SJCRH30 (cell line): Measurements from ENCODE around the gene RLBP1. TPM values are rescaled to one million over a fixed set of nuclear protein-coding genes. Genes with fewer than 3 reads are reported as not detected.

Source experiments
- DNase-seq, 2 experiments: peaks; one replicate each; pipeline ENCODE4 v3.0.0-alpha.2; 2015 to 2020
- H3K27ac ChIP-seq: fragments of 250-450 bp; sonication (Bioruptor Pico); 2 replicates; pipeline ENCODE4 v1.5.1; 2020; ENCODE audit warnings: mild to moderate bottlenecking, moderate library complexity
- H3K27me3 ChIP-seq: fragments of 250-450 bp; sonication (Bioruptor Pico); 2 replicates; pipeline ENCODE4 v1.5.1; 2020; ENCODE audit warnings: mild to moderate bottlenecking, moderate library complexity
- H3K36me3 ChIP-seq: fragments of 250-450 bp; sonication (Bioruptor Pico); 2 replicates; pipeline ENCODE4 v1.5.1; 2020; ENCODE audit warnings: mild to moderate bottlenecking, moderate library complexity
- H3K4me1 ChIP-seq: fragments of 250-450 bp; sonication (Bioruptor Pico); 2 replicates; pipeline ENCODE4 v1.5.1; 2020; ENCODE audit warnings: mild to moderate bottlenecking, moderate library complexity
- H3K4me3 ChIP-seq: fragments of 250-450 bp; sonication (Bioruptor Pico); 2 replicates; pipeline ENCODE4 v1.5.1; 2020; ENCODE audit warnings: mild to moderate bottlenecking, moderate library complexity
- H3K9me3 ChIP-seq: fragments of 250-450 bp; sonication (Bioruptor Pico); replicated peaks from 2 replicates; pipeline ENCODE4 v1.5.1; 2020; ENCODE audit warnings: mild to moderate bottlenecking, moderate library complexity
- total RNA-seq: library from RNA; depleted of rRNA; stranded (reverse); fragments of >200 nt; shearing (Covaris generic); gene quantifications from 2 replicates; pipeline ENCODE4 v1.2.3, GENCODE V29; 2014

Gene RLBP1
- total RNA-seq, 1 experiment from 2014 or later = not detected

DNA sequence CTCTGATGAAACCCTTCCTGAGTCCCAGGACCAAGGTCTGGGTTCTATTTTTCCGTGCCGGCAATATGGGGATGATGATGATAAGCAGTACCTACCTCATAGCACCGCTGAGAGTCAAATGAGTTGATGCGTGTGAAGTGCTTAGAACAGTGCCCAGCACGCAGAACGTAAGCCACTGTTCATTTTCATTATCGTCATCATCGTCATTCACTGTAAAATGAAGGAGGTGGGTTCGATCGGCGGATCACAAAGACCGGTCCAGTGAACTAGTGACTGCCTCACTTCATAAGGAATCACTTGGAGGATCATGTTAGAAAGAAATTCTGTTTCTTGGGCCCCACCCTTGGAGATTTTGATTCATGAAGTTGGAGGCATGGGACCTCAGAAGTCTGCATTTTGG lies 44.3 kb downstream of the RLBP1 start:
- H3K9me3 ChIP-seq = no peaks in the 10 kb centered on the region
- H3K27ac ChIP-seq = no peak overlapping the region
- DNase-seq = no peak
- no peaks in the 10 kb centered on the region for H3K27me3 ChIP-seq
- H3K36me3 ChIP-seq = no peaks in the 10 kb centered on the region
- no peaks in the 10 kb centered on the region for H3K4me1 ChIP-seq
- H3K4me3 ChIP-seq = no peak overlapping the region

DNA sequence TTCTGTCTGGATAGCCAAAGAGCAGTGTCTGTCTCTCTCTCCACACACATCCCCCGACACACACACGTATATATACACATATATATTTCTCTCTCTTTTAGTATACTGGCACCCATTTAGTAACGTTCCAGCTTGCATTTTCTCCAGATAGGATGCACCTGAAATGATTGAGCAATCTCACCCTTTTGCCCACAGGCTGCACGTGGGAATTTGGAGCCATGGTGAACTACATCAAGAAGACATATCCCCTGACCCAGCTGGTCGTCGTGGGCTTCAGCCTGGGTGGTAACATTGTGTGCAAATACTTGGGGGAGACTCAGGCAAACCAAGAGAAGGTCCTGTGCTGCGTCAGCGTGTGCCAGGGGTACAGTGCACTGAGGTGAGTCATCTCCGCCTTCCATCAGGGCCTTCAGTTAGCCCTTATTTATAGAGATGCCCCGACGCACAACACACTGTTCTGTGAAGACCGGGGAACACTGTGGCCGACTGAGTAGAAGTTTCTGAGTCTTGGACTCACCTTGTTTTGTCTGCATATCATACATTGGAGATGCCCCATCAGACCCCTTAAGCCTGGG lies 45.7 kb downstream of the RLBP1 start:
- no peak overlapping the region for H3K27ac ChIP-seq
- no peaks in the 10 kb centered on the region for H3K36me3 ChIP-seq
- no peaks in the 10 kb centered on the region for H3K27me3 ChIP-seq
- DNase-seq = no peak
- H3K9me3 ChIP-seq = no peaks in the 10 kb centered on the region
- H3K4me3 ChIP-seq = no peak overlapping the region
- H3K4me1 ChIP-seq = no peaks in the 10 kb centered on the region

- H3K4me1 ChIP-seq = no peaks in the 10 kb centered on the region
- H3K27ac ChIP-seq = no peak overlapping the region
- no peak overlapping the region for H3K4me3 ChIP-seq
- H3K27me3 ChIP-seq = no peaks in the 10 kb centered on the region
- DNase-seq = no peak
- H3K9me3 ChIP-seq = 0 out of 2 replicates have a peak, but pooled peaks cover 2% of the 10 kb centered on the region
- 0 out of 2 replicates have a peak, but pooled peaks cover 3% of the 10 kb centered on the region for H3K36me3 ChIP-seq
These were observed 46.9 kb downstream of the RLBP1 start for GRCh38 chr15:89174476-89174875.

DNA sequence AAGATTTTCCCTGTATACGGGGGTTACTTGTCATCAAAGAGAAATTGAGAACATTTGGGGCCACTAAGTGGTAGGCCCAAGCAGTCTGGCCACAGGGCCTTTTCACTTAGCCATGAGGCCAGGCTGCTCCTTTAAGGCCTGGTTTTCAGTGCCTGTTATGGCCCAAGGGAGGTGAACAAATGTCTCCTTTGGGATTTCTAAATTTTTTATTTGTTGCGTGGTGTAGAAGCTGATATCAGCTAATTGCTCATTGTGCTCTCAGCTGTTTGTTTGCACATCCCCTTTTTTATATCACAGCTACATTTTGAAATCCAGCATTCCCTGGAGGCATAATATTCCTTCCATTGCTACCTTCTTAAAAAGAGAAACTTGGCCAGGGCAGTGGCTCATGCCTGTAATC lies 48.5 kb downstream of the RLBP1 start:
- H3K9me3 ChIP-seq = 0 out of 2 replicates have a peak, but pooled peaks cover 2% of the 10 kb centered on the region
- H3K4me1 ChIP-seq = peaks cover 9% of the 10 kb centered on the region
- DNase-seq = no peak
- H3K36me3 ChIP-seq = 0 out of 2 replicates have a peak, but pooled peaks cover 3% of the 10 kb centered on the region
- H3K27me3 ChIP-seq = no peaks in the 10 kb centered on the region
- H3K27ac ChIP-seq = no peak overlapping the region
- no peak overlapping the region for H3K4me3 ChIP-seq

GRCh38 chr15:89171136-89172072 lies 50.0 kb downstream of the RLBP1 start:
- Histone ChIP-seq H3K9me3 (0 out of 2 replicates have a peak, but pooled peaks cover 2% of the 10 kb centered on the region), H3K27ac (no peak overlapping the region), H3K4me3 (no peak overlapping the region), H3K36me3 (0 out of 2 replicates have a peak, but pooled peaks cover 3% of the 10 kb centered on the region), H3K4me1 (peaks cover 19% of the 10 kb centered on the region), H3K27me3 (no peaks in the 10 kb centered on the region)
- peak; percentile 42 to 75 for DNase-seq

GRCh38 chr15:89170364-89170763 lies 51.0 kb downstream of the RLBP1 start:
- H3K9me3 ChIP-seq = 0 out of 2 replicates have a peak, but pooled peaks cover 2% of the 10 kb centered on the region
- no peak overlapping the region for H3K4me3 ChIP-seq
- peaks cover 19% of the 10 kb centered on the region for H3K4me1 ChIP-seq
- no peak overlapping the region for H3K27ac ChIP-seq
- H3K27me3 ChIP-seq = no peaks in the 10 kb centered on the region
- 0 out of 2 replicates have a peak, but pooled peaks cover 3% of the 10 kb centered on the region for H3K36me3 ChIP-seq
- DNase-seq = no peak

- Histone ChIP-seq H3K4me3 (no peak overlapping the region), H3K36me3 (0 out of 2 replicates have a peak, but pooled peaks cover 3% of the 10 kb centered on the region), H3K9me3 (0 out of 2 replicates have a peak, but pooled peaks cover 2% of the 10 kb centered on the region), H3K27ac (peak overlapping the region; percentile 50), H3K27me3 (no peaks in the 10 kb centered on the region), H3K4me1 (peaks cover 19% of the 10 kb centered on the region)
- no peak for DNase-seq
These were observed 53.0 kb downstream of the RLBP1 start for GRCh38 chr15:89168316-89168833.

- Histone ChIP-seq H3K9me3 (0 out of 2 replicates have a peak, but pooled peaks cover 2% of the 10 kb centered on the region), H3K4me1 (peaks cover 19% of the 10 kb centered on the region), H3K4me3 (no peak overlapping the region), H3K27me3 (no peaks in the 10 kb centered on the region), H3K27ac (peak overlapping the region; percentile 50), H3K36me3 (0 out of 2 replicates have a peak, but pooled peaks cover 3% of the 10 kb centered on the region)
- DNase-seq = peak; percentile 17 to 47
These were observed 53.9 kb downstream of the RLBP1 start for GRCh38 chr15:89167267-89168176.

DNA sequence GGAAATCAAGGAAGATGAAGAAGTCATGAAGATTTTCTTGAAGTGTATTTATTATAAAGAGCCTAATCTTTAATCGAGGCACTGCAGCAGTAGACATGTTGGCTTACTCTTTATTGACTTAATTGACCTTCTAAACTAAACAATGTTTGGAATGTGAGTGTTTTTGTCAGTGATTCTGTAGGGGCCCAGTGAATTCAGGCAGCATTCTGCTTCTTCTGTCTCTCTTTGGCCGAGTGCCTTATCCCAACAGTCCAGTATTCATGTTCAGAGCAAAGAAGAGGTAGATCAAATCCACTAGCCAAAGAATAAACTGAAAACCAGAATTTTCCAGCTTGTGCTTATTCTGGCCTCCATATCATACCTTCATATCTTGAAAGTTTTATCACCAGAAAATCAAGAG lies 55.7 kb downstream of the RLBP1 start:
- Histone ChIP-seq H3K27ac (no peak overlapping the region), H3K4me1 (peaks cover 19% of the 10 kb centered on the region), H3K27me3 (no peaks in the 10 kb centered on the region), H3K4me3 (no peak overlapping the region), H3K36me3 (peaks cover 5% of the 10 kb centered on the region; the same call in 1 of the 2 replicates), H3K9me3 (0 out of 2 replicates have a peak, but pooled peaks cover 2% of the 10 kb centered on the region)
- no peak for DNase-seq

DNA sequence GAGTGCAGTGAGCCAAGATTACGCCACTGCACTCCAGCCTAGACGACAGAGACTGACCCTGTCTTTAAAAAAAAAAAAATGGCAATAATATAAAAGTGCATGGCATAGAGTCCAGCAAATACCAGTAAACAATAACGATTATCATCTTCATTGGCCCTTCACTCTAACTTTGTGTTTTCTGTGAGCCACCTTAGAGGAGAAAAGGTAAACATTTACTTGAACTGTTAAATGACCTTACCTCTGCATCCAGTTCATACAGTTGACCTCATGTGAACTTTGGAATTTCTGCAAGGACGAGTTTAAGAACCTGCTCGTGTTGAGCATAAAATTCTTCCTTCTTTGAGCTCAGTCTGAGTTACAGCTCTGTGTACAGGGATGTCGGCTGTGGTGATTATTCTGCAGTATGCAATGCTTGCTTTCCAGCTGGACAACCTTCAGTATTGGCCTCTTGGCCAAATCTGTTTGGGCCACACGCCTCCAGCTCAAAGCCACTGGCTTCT lies 56.6 kb downstream of the RLBP1 start:
- DNase-seq = no peak
- no peak overlapping the region for H3K27ac ChIP-seq
- no peaks in the 10 kb centered on the region for H3K27me3 ChIP-seq
- H3K4me1 ChIP-seq = peaks cover 19% of the 10 kb centered on the region
- H3K4me3 ChIP-seq = no peak overlapping the region
- no peaks in the 10 kb centered on the region for H3K9me3 ChIP-seq
- peaks cover 7% of the 10 kb centered on the region; the same call in 1 of the 2 replicates for H3K36me3 ChIP-seq

GRCh38 chr15:89163271-89164055 lies 57.9 kb downstream of the RLBP1 start:
- H3K27ac ChIP-seq = no peak overlapping the region
- H3K36me3 ChIP-seq = peaks cover 5% of the 10 kb centered on the region; the same call in 1 of the 2 replicates

DNA sequence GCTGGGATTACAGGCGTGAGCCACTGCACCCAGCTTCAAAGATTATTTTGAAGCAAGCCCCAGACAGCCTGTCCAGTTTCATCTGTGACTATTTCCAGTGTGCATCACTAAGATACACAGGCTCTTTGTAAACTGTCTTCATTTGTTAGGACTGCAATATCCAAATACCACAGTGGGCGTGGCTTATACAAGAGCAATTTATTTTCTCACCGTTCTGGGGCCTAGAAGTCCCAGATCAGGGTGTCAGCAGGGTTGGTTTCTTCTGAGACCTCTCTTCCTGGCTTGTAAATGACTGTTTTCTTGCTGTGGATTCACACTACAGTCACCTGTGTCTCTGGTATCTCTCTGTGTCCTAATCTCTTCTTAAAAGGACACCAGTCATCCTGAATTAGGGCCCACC lies 59.7 kb downstream of the RLBP1 start:
- Histone ChIP-seq H3K36me3 (peaks cover 5% of the 10 kb centered on the region), H3K4me1 (no peaks in the 10 kb centered on the region), H3K9me3 (no peaks in the 10 kb centered on the region), H3K27ac (no peak overlapping the region), H3K4me3 (no peak overlapping the region), H3K27me3 (no peaks in the 10 kb centered on the region)
- no peak for DNase-seq

More at GRCh38 chr15:89163271-89164055, 57.9 kb downstream of the RLBP1 start:
- Histone ChIP-seq H3K27me3 (no peaks in the 10 kb centered on the region), H3K4me1 (peaks cover 16% of the 10 kb centered on the region), H3K4me3 (no peak overlapping the region), H3K9me3 (no peaks in the 10 kb centered on the region)
- no peak for DNase-seq
